ENCODE data around the gene PPP1R12B.

DNA sequence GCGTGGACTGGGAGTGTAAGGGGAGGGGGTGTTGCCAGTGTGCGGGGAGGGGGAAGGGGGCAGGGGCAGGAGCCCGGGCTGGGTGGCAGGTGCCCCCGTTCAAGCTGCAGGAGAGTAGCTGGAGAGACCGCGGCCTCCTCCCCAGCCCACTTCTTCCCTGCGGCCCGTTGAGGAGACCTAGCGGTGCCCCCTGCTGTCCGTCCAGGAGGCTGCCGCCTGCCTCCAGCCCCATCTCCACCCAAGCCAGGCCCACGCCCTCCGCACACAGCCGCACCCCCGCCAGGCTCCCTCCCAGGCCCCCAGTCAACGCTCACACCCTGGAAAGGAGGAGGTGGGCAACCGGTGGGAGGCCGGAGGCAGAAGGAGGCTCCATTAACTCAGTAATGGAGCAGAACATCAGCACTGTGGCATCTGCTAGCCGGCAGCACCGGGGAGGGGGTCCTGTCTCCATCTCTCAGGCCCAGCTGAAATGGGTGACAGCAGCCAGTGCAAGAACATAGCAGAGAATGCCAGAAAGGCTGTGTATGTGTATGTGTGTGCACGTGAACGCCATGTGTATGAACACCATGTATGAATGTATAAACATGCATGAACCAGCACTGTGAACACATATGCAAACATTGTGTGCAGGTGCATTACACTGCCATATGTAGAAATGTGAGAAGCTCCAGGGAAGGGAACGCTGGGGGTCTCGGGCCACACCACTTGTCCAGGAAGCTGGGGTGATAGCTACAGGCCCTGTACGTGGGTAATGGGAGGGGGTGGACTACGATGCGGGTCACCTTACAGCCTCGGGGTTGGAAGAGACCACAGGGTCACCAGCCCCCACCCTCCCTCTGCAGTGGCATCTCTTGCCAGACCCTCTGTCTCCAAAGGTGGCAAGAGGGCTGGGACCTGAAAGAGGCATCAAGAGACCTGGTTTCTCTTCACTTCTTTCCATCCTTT, 277.2 kb downstream of the PPP1R12B start:
- peak; percentile 70 for TF ChIP-seq CTCF (IDR thresholded peaks at IDR 0.05; ENCODE audit: borderline replicate concordance, extremely low read depth, low read length, poor library complexity, severe bottlenecking)
- no peak for TF ChIP-seq EZH2 (IDR thresholded peaks at IDR 0.05; ENCODE audit: borderline replicate concordance, low read depth, low read length, severe bottlenecking)
